ENCODE data around the gene REXO5. TPM values are rescaled to one million over a fixed set of nuclear protein-coding genes. Genes with fewer than 3 reads are reported as not detected.
A peak's percentile ranks its signal among the peaks of the same experiment; 100 is the strongest.
"Not testable (repeated sequence)": the region's sequence is repeated elsewhere in the genome, so short reads cannot be mapped to it uniquely, and the experiment has no call there.

The REXO5 gene
- total RNA-seq, 1 experiment from 2014 or later = 26.2 TPM

GRCh38 chr16:20774703-20775362 is 31.5 kb upstream of the REXO5 start:
- Histone ChIP-seq H3K27me3 (replicated peaks) (0 out of 2 replicates have a peak, but pooled peaks cover 3% of the 10 kb centered on the region), H3K27ac (no peak overlapping the region), H3K9me3 (replicated peaks) (peaks cover 3% of the 10 kb centered on the region; the same call in 1 of the 2 replicates), H3K4me3 (no peak overlapping the region), H3K36me3 (no peaks in the 10 kb centered on the region), H3K4me1 (replicated peaks) (no peaks in the 10 kb centered on the region)
- peak; percentile 23 to 70 for DNase-seq (ENCODE audit: low read depth in 1 of 2, low spot score in 2 of 2)

- Histone ChIP-seq H3K36me3 (no peaks in the 10 kb centered on the region), H3K4me1 (replicated peaks) (no peaks in the 10 kb centered on the region), H3K27ac (no peak overlapping the region), H3K4me3 (no peak overlapping the region), H3K27me3 (replicated peaks) (no peaks in the 10 kb centered on the region; the same call in 1 of the 2 replicates), H3K9me3 (replicated peaks) (no peaks in the 10 kb centered on the region)
- no peak for DNase-seq (ENCODE audit: low read depth in 1 of 2, low spot score in 2 of 2)
These were observed 24.6 kb upstream of the REXO5 start for GRCh38 chr16:20781697-20782096.

GRCh38 chr16:20782470-20782869 is 23.9 kb upstream of the REXO5 start:
- Histone ChIP-seq H3K4me1 (replicated peaks) (no peaks in the 10 kb centered on the region), H3K9me3 (replicated peaks) (no peaks in the 10 kb centered on the region), H3K4me3 (no peak overlapping the region), H3K27me3 (replicated peaks) (no peaks in the 10 kb centered on the region; the same call in 1 of the 2 replicates), H3K36me3 (no peaks in the 10 kb centered on the region), H3K27ac (no peak overlapping the region)
- DNase-seq (ENCODE audit: low read depth in 1 of 2, low spot score in 2 of 2) = no peak

GRCh38 chr16:20784204-20784603 is 22.1 kb upstream of the REXO5 start:
- Histone ChIP-seq H3K4me1 (replicated peaks) (no peaks in the 10 kb centered on the region), H3K36me3 (no peaks in the 10 kb centered on the region), H3K9me3 (replicated peaks) (no peaks in the 10 kb centered on the region), H3K27me3 (replicated peaks) (no peaks in the 10 kb centered on the region; the same call in 1 of the 2 replicates), H3K27ac (no peak overlapping the region), H3K4me3 (no peak overlapping the region)
- no peak for DNase-seq (ENCODE audit: low read depth in 1 of 2, low spot score in 2 of 2)

- no peaks in the 10 kb centered on the region for H3K9me3 ChIP-seq (replicated peaks)
- no peaks in the 10 kb centered on the region for H3K4me1 ChIP-seq (replicated peaks)
- no peak overlapping the region for H3K27ac ChIP-seq
- no peak overlapping the region for H3K4me3 ChIP-seq
- H3K27me3 ChIP-seq (replicated peaks) = no peaks in the 10 kb centered on the region
- no peak for DNase-seq (ENCODE audit: low read depth in 1 of 2, low spot score in 2 of 2)
- H3K36me3 ChIP-seq = no peaks in the 10 kb centered on the region
These were observed 17.2 kb upstream of the REXO5 start for GRCh38 chr16:20789130-20789529.

GRCh38 chr16:20791923-20792612 is 14.3 kb upstream of the REXO5 start:
- Histone ChIP-seq H3K4me1 (replicated peaks) (no peaks in the 10 kb centered on the region), H3K27ac (no peak overlapping the region), H3K36me3 (no peaks in the 10 kb centered on the region), H3K9me3 (replicated peaks) (no peaks in the 10 kb centered on the region), H3K4me3 (no peak overlapping the region), H3K27me3 (replicated peaks) (no peaks in the 10 kb centered on the region)
- no peak for DNase-seq (ENCODE audit: low read depth in 1 of 2, low spot score in 2 of 2)

GRCh38 chr16:20798364-20798763 is 8.0 kb upstream of the REXO5 start:
- Histone ChIP-seq H3K27me3 (replicated peaks) (no peaks in the 10 kb centered on the region), H3K36me3 (peaks cover 32% of the 10 kb centered on the region), H3K4me1 (replicated peaks) (no peaks in the 10 kb centered on the region), H3K9me3 (replicated peaks) (no peaks in the 10 kb centered on the region), H3K4me3 (no peak overlapping the region), H3K27ac (no peak overlapping the region)
- no peak for DNase-seq (ENCODE audit: low read depth in 1 of 2, low spot score in 2 of 2)

GRCh38 chr16:20799599-20799998 is 6.7 kb upstream of the REXO5 start:
- no peaks in the 10 kb centered on the region for H3K9me3 ChIP-seq (replicated peaks)
- peak in 1 of 2 experiments; percentile 31 for DNase-seq (ENCODE audit: low read depth in 1 of 2, low spot score in 2 of 2)
- H3K27me3 ChIP-seq (replicated peaks) = no peaks in the 10 kb centered on the region
- H3K4me1 ChIP-seq (replicated peaks) = no peaks in the 10 kb centered on the region
- no peak overlapping the region for H3K27ac ChIP-seq
- no peak overlapping the region for H3K4me3 ChIP-seq
- H3K36me3 ChIP-seq = peaks cover 34% of the 10 kb centered on the region

- Histone ChIP-seq H3K27ac (no peak overlapping the region), H3K4me3 (no peak overlapping the region), H3K4me1 (replicated peaks) (no peaks in the 10 kb centered on the region), H3K27me3 (replicated peaks) (no peaks in the 10 kb centered on the region), H3K9me3 (replicated peaks) (no peaks in the 10 kb centered on the region), H3K36me3 (peaks cover 37% of the 10 kb centered on the region)
- DNase-seq (ENCODE audit: low read depth in 1 of 2, low spot score in 2 of 2) = no peak
These were observed 5.0 kb upstream of the REXO5 start for GRCh38 chr16:20801278-20801677.

GRCh38 chr16:20803192-20803560 is 3.2 kb upstream of the REXO5 start:
- H3K27ac ChIP-seq = no peak overlapping the region
- H3K9me3 ChIP-seq (replicated peaks) = no peaks in the 10 kb centered on the region
- H3K27me3 ChIP-seq (replicated peaks) = no peaks in the 10 kb centered on the region
- H3K4me3 ChIP-seq = no peak overlapping the region
- DNase-seq (ENCODE audit: low read depth in 1 of 2, low spot score in 2 of 2) = no peak
- 0 out of 2 replicates have a peak, but pooled peaks cover 3% of the 10 kb centered on the region for H3K4me1 ChIP-seq (replicated peaks)
- peaks cover 36% of the 10 kb centered on the region for H3K36me3 ChIP-seq

GRCh38 chr16:20803561-20804214 is 2.6 kb upstream of the REXO5 start:
- Histone ChIP-seq H3K36me3 (peaks cover 31% of the 10 kb centered on the region), H3K4me1 (replicated peaks) (0 out of 2 replicates have a peak, but pooled peaks cover 3% of the 10 kb centered on the region), H3K27me3 (replicated peaks) (no peaks in the 10 kb centered on the region), H3K27ac (no peak overlapping the region), H3K9me3 (replicated peaks) (no peaks in the 10 kb centered on the region), H3K4me3 (no peak overlapping the region)
- DNase-seq (ENCODE audit: low read depth in 1 of 2, low spot score in 2 of 2) = no peak

GRCh38 chr16:20805684-20806167 is 601 bp upstream of the REXO5 start:
- Histone ChIP-seq H3K4me3 (peak overlapping the region; percentile 82), H3K27ac (peak overlapping the region; percentile 92), H3K36me3 (peaks cover 21% of the 10 kb centered on the region)
- not testable (repeated sequence) for H3K9me3 ChIP-seq (replicated peaks); DNase-seq (ENCODE audit: low read depth in 1 of 2, low spot score in 2 of 2); H3K4me1 ChIP-seq (replicated peaks); H3K27me3 ChIP-seq (replicated peaks)

GRCh38 chr16:20807862-20808261 is 1.5 kb downstream of the REXO5 start:
- H3K27me3 ChIP-seq (replicated peaks) = no peaks in the 10 kb centered on the region
- H3K36me3 ChIP-seq = peaks cover 15% of the 10 kb centered on the region
- no peaks in the 10 kb centered on the region for H3K9me3 ChIP-seq (replicated peaks)
- DNase-seq (ENCODE audit: low read depth in 1 of 2, low spot score in 2 of 2) = no peak
- H3K4me3 ChIP-seq = no peak overlapping the region
- no peak overlapping the region for H3K27ac ChIP-seq
- H3K4me1 ChIP-seq (replicated peaks) = 0 out of 2 replicates have a peak, but pooled peaks cover 3% of the 10 kb centered on the region
